ENCODE data around the gene MVD.

- no peak for TF ChIP-seq CTCF (IDR thresholded peaks at IDR 0.05; ENCODE audit: insufficient read depth, low read length, poor library complexity, severe bottlenecking)
- no peak for TF ChIP-seq EZH2phosphoT487 (conservative IDR thresholded peaks at IDR 0.05; ENCODE audit: low read length)
Observed at GRCh38 chr16:88697831-88698615, 35.1 kb upstream of the MVD start.

All from SU-DHL-6 (cell line).